ENCODE data around the gene STOML2.

Gene STOML2

DNA sequence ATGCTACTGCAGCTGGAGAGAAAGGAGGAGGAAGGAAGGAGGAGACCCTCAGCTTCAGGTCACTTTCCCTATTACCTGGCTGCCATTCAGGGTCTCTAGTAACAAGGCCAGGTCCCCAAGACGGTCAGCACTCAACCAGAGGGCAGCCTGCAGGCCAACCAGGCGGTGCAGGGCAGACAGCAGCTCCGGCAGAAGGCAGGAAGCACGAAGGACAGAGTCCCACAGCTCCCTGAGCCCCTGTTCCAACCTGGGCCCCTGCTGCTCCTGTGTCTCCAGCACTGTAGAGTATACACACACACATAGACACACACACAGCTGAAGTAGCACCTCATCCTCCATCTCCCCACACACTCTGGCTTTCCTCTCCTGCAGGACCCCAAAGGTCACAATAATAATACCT is 24.9 kb downstream of the STOML2 start:
- peak overlapping the region; percentile 90; the same call in 1 of the 2 replicates for H3K4me3 ChIP-seq (ENCODE audit: low read depth, low read length)
- DNase-seq (ENCODE audit: low read depth) = no peak
- no peak for TF ChIP-seq CTCF (IDR thresholded peaks at IDR 0.05; ENCODE audit: control insufficient read depth, extremely low read depth, insufficient read depth)

DNA sequence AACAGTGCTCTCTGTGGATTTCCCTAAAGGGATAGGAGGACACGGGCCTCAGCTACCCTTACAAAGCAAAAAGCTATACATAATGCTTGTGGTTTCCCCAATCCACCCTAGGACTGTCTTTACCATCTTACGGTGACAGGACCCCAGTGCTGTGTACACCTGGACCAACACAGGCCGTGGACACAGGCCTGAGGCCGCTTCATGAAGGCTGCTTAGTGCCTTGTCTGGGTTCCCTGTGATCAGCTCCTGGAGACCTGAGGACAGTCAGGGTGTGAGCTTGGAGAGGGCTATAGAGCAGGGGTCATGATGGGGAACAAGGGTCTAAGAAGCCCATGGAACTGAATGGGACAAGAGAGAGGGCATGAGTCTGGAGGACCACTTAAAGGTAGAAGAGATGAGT is 26.1 kb downstream of the STOML2 start:
- TF ChIP-seq CTCF (IDR thresholded peaks at IDR 0.05; ENCODE audit: control insufficient read depth, extremely low read depth, insufficient read depth) = no peak
- no peak for DNase-seq (ENCODE audit: low read depth)
- no peak overlapping the region for H3K4me3 ChIP-seq (ENCODE audit: low read depth, low read length)

GRCh38 chr9:35075358-35075757 is 27.6 kb downstream of the STOML2 start:
- no peak for DNase-seq (ENCODE audit: low read depth)
- H3K4me3 ChIP-seq (ENCODE audit: low read depth, low read length) = no peak overlapping the region
- no peak for TF ChIP-seq CTCF (IDR thresholded peaks at IDR 0.05; ENCODE audit: control insufficient read depth, extremely low read depth, insufficient read depth)

DNA sequence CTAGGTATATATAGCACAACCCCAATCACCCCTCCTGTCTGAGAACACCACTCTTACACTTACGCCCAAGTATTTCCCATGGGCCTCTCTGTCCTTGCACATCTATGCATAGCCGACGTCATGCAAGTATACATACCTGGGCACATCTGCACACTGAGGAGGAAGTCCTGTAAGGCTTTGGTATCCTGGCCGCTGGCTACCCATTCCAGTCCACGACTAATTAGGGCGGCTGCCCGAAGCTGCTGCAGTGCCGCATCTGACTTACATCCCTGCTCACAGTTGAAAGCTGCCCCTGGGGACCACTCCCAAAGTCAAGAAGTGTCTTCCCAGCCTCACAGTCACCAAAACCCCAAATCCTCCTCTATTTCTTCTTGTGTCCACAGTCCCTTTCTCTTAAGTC is 28.1 kb downstream of the STOML2 start:
- TF ChIP-seq CTCF (IDR thresholded peaks at IDR 0.05; ENCODE audit: control insufficient read depth, extremely low read depth, insufficient read depth) = no peak
- H3K4me3 ChIP-seq (ENCODE audit: low read depth, low read length) = no peak overlapping the region
- no peak for DNase-seq (ENCODE audit: low read depth)

DNA sequence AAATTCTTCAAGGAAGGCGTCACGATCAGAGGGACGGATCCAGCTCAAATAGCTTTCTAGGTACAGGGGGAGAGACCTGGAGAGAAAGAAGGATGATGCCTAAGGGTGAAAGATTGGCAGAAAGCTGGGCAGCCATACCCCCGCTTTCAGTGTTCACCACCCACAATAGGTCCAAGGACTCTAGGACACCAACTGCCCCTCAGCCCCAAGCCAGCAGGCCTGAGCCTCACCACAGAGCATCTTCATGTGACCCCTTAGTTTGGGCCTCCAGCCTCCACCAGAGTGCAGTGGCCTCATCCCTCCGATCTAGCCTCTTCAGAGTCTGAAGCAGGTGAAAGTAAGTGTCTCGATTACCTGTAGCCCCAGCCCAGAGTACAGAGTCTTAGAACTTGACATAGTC is 28.8 kb downstream of the STOML2 start:
- no peak for TF ChIP-seq CTCF (IDR thresholded peaks at IDR 0.05; ENCODE audit: control insufficient read depth, extremely low read depth, insufficient read depth)
- no peak overlapping the region for H3K4me3 ChIP-seq (ENCODE audit: low read depth, low read length)
- no peak for DNase-seq (ENCODE audit: low read depth)

DNA sequence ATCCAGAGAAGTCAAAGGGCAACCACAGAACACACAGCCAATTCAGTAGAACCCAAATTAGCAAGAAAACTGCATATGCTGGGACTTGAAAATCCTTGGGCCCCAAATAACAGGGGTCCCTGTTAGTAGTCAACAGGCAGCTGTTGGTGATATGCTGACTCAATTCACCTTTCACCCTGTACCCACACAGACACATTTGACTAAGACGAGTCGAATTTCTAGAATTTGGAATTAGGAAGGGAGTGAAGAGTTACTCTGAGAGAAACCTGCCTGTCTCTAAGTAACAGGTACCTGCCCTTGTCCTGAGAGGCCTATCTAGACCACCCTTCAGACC is 29.7 kb downstream of the STOML2 start:
- no peak for DNase-seq (ENCODE audit: low read depth)
- TF ChIP-seq CTCF (IDR thresholded peaks at IDR 0.05; ENCODE audit: control insufficient read depth, extremely low read depth, insufficient read depth) = no peak
- H3K4me3 ChIP-seq (ENCODE audit: low read depth, low read length) = no peak overlapping the region

DNA sequence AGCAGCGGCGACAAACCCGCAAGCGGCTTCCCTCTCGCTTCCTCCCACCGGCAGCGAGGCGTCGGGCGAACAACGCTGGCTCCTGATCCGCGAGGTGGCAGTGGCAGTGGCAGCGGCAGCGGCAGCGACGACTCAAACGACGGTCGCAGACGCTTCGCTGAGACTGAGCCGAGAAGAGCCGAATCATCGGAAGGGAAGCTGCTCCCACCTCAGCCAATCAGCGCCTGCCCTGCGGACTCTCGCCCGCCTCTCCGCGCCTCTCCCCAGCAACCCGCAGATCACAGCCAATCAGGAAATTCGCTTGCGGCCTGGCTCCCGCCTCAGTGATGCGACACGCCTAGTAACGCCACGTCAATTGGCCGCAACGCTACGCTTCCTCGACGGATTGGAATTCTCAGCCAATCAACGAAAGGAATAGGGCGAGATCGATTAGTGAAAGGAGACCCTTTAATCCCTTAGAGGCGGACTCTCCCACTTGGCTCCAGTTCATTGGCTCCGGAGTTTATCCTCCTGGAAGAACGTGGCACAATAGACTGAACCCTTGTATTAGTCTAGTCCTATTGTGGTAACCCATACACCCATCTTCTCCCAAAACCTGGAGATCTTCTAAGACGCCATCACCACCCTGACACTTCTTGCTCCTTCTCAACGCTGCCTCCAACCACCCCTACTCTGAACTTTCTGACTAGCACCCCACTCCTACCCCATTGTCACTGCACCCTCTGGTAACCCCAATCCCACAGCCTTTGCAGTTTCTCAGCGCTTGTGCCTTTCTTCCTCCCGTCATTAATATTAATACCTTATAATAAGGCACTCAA is 30.3 kb downstream of the STOML2 start, which contains the start of gene VCP:
VCP (minus strand) TSS at position 165 of the 818 bp plus-strand sequence. CDS start 272 bp downstream, outside the sequence.
- peak; percentile 99 for DNase-seq (ENCODE audit: low read depth)
- H3K4me3 ChIP-seq (ENCODE audit: low read depth, low read length) = peak within 1 kb of the TSS; percentile 94
- TF ChIP-seq CTCF (IDR thresholded peaks at IDR 0.05; ENCODE audit: control insufficient read depth, extremely low read depth, insufficient read depth) = peak; percentile 19; the same call in 1 of the 2 replicates

Data from LNCaP clone FGC (cell line).